WTC11 (cell line): Measurements from ENCODE around the gene CRTC3. TPM values are rescaled to one million over a fixed set of nuclear protein-coding genes. Genes with fewer than 3 reads are reported as not detected.

Experiments
- ATAC-seq: fragments of 200-7000 bp; cut with Tn5 transposase; 2 replicates; pipeline ENCODE4 v1.10.0; 2021; ENCODE audit warnings: mild to moderate bottlenecking, moderate library complexity
- CTCF ChIA-PET: fragments of 300-600 bp; sonication (Branson Sonifier 250); formaldehyde crosslinking; loops from one replicate; lab custom pipeline; 2021; ENCODE audit warnings: antibody characterized with exemption; lab: Charles Lee
- POLR2A ChIA-PET: fragments of 350-600 bp; sonication (Branson Sonifier 250); formaldehyde crosslinking; loops from one replicate; lab custom pipeline; 2021; ENCODE audit warnings: antibody characterized with exemption; lab: Charles Lee
- DNase-seq: peaks from one replicate; pipeline ENCODE4 v3.0.0; 2021; ENCODE audit warnings: low spot score
- H3K27ac Mint-ChIP-seq: 2 replicates; pipeline ENCODE4 v1.8.0; 2021; ENCODE audit warnings: mixed read lengths
- H3K27me3 Mint-ChIP-seq: 2 replicates; pipeline ENCODE4 v1.8.0; 2021; ENCODE audit warnings: low read depth, mild to moderate bottlenecking, moderate library complexity, mixed read lengths
- H3K36me3 Mint-ChIP-seq: 2 replicates; pipeline ENCODE4 v1.8.0; 2021; ENCODE audit warnings: mixed read lengths
- H3K4me1 Mint-ChIP-seq: 2 replicates; pipeline ENCODE4 v1.8.0; 2022; ENCODE audit warnings: mixed read lengths
- H3K4me3 Mint-ChIP-seq: 2 replicates; pipeline ENCODE4 v1.8.0; 2021; ENCODE audit warnings: mild to moderate bottlenecking, moderate library complexity, mixed read lengths
- H3K9me3 Mint-ChIP-seq: 2 replicates; pipeline ENCODE4 v1.8.0; 2021; ENCODE audit warnings: mixed read lengths
- SMAD4 ChIP-seq: sonication (generic); formaldehyde crosslinking; IDR thresholded peaks from 2 replicates; pipeline ENCODE4 v1.8.0; 2022; ENCODE audit warnings: mild to moderate bottlenecking, missing genetic modification reagents
- TEAD1 ChIP-seq: sonication (generic); formaldehyde crosslinking; IDR thresholded peaks from 2 replicates; pipeline ENCODE4 v1.8.0; 2022; ENCODE audit warnings: mild to moderate bottlenecking, missing genetic modification reagents
- ZNF121 ChIP-seq: sonication (generic); formaldehyde crosslinking; IDR thresholded peaks from 2 replicates; pipeline ENCODE4 v1.8.0; 2023; ENCODE audit warnings: missing genetic modification reagents
- ZNF423 ChIP-seq: fragments of 250-450 bp; sonication (Bioruptor Pico); IDR thresholded peaks from 2 replicates; pipeline ENCODE4 v2.1.2; 2022; ENCODE audit warnings: mild to moderate bottlenecking, moderate library complexity
- total RNA-seq: library from RNA; stranded (reverse); gene quantifications from 3 replicates; pipeline ENCODE4 v1.2.3, GENCODE V29; 2021
- TF ChIP-seq, protein P1 (sequence below): sonication (generic); formaldehyde crosslinking; IDR thresholded peaks from 2 replicates; pipeline ENCODE4 v1.8.0; 2023; ENCODE audit warnings: missing genetic modification reagents, mild to moderate bottlenecking, borderline replicate concordance
- TF ChIP-seq, protein P2 (sequence below): sonication (generic); formaldehyde crosslinking; IDR thresholded peaks from 2 replicates; pipeline ENCODE4 v1.8.1; 2023; ENCODE audit warnings: mild to moderate bottlenecking, missing genetic modification reagents, borderline replicate concordance
- TF ChIP-seq, protein P3 (sequence below): sonication (generic); formaldehyde crosslinking; IDR thresholded peaks from 2 replicates; pipeline ENCODE4 v1.8.1; 2023; ENCODE audit warnings: mild to moderate bottlenecking, missing genetic modification reagents
- TF ChIP-seq, protein P4 (sequence below): sonication (generic); formaldehyde crosslinking; IDR thresholded peaks from 2 replicates; pipeline ENCODE4 v1.8.1; 2023; ENCODE audit warnings: mild to moderate bottlenecking, moderate library complexity, missing genetic modification reagents
- TF ChIP-seq, protein P5 (sequence below): sonication (generic); formaldehyde crosslinking; IDR thresholded peaks from 2 replicates; pipeline ENCODE4 v1.8.0; 2022; ENCODE audit warnings: mild to moderate bottlenecking, missing genetic modification reagents
- TF ChIP-seq, protein P6 (sequence below): sonication (generic); formaldehyde crosslinking; IDR thresholded peaks from 2 replicates; pipeline ENCODE4 v1.8.1; 2023; ENCODE audit warnings: mild to moderate bottlenecking, missing genetic modification reagents, moderate library complexity

Gene CRTC3
- total RNA-seq, 1 experiment from 2014 or later: 8.4 TPM

DNA sequence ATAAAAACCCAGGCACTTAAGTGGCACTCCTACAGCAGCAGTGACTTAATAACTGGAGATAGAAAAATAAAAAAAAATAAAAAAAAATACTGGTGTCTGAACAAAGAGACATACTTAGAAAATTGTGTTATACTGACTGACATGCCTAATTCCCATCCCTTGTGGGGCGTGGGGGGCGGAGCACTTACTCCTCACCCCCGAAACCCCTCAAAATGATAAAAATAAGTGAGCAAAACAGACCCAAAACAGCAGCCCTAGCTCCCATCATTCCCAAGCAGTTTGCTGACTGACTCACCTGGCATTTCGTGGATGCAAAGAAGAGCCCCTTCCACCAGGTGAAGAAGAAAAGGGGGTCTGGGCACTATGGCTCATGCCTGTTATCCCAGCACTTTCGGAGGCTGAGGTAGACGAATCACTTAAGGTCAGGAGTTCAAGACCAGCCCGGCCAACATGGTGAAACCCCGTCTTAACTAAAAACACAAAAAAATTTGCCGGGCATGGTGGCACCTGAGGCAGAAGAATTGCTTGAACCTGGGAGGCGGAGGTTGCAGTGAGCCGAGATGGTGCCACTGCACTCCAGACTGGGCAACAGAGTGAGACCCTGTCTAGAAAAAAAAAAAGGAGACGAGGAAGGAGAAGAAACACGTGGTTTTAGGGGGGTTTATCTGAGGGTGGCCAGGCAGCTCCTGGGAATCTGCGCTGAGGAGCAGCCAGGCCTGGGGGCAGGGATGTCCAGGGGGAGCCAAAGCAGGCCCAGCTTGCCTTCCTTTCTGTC, 136.6 kb downstream of the CRTC3 start:
- CTCF ChIA-PET: interaction anchor here (0.6 to 2.2 kb wide), 3 partner anchors 18 to 346 kb away, joined by 3 to 18 read pairs (median 4); no protein-coding TSS in a partner anchor

DNA sequence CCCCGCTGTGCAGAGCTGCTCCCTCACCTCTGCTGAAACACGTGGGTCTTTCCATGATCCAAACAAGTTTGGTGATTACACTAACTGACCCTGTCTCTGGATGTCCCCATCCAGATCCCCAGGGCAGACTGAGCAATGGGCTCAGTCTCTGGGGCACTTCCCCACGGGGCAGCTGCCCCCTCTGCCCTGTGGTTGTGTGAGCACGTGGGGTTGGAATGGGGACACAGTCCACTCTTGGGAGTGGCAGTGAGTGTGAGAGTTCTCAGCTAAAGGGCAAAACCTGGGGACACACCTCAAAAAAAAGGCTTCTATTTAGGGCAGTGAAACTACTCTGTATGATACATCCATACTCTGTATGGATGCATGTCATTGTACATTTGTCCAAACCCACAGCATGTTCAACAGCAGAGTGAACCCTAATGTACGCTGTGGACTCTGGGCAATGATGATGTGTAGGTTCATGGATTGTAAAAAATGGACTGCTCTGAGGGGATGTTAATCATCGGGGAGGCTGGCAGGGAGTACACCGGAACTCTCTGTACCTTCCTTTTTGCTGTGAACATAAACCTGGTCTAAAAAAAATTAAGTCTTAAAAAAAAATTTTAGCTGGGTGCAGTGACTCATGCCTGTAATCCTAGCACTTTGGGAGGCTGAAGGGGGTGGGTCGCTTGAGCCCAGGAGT, 137.5 kb downstream of the CRTC3 start:
- ChIA-PET POLR2A (no interaction called here), CTCF (interaction anchor here (2.0 kb wide), 1 partner anchor 19 kb away, joined by 4 read pairs; no protein-coding TSS in a partner anchor)
- no peaks in the 10 kb centered on the region for H3K9me3 Mint-ChIP-seq
- no peaks in the 10 kb centered on the region for H3K4me1 Mint-ChIP-seq
- DNase-seq (no peak), ATAC-seq (no peak)
- peak overlapping the region; percentile 24 for H3K4me3 Mint-ChIP-seq
- no peaks in the 10 kb centered on the region for H3K36me3 Mint-ChIP-seq
- peaks cover 7% of the 10 kb centered on the region for H3K27me3 Mint-ChIP-seq
- no peak overlapping the region for H3K27ac Mint-ChIP-seq
- TF ChIP-seq TEAD1 (no peak), ZNF423 (CRISPR knock-in tag) (no peak), SMAD4 (CRISPR knock-in tag) (no peak)
- TF ChIP-seq, protein P1, sequence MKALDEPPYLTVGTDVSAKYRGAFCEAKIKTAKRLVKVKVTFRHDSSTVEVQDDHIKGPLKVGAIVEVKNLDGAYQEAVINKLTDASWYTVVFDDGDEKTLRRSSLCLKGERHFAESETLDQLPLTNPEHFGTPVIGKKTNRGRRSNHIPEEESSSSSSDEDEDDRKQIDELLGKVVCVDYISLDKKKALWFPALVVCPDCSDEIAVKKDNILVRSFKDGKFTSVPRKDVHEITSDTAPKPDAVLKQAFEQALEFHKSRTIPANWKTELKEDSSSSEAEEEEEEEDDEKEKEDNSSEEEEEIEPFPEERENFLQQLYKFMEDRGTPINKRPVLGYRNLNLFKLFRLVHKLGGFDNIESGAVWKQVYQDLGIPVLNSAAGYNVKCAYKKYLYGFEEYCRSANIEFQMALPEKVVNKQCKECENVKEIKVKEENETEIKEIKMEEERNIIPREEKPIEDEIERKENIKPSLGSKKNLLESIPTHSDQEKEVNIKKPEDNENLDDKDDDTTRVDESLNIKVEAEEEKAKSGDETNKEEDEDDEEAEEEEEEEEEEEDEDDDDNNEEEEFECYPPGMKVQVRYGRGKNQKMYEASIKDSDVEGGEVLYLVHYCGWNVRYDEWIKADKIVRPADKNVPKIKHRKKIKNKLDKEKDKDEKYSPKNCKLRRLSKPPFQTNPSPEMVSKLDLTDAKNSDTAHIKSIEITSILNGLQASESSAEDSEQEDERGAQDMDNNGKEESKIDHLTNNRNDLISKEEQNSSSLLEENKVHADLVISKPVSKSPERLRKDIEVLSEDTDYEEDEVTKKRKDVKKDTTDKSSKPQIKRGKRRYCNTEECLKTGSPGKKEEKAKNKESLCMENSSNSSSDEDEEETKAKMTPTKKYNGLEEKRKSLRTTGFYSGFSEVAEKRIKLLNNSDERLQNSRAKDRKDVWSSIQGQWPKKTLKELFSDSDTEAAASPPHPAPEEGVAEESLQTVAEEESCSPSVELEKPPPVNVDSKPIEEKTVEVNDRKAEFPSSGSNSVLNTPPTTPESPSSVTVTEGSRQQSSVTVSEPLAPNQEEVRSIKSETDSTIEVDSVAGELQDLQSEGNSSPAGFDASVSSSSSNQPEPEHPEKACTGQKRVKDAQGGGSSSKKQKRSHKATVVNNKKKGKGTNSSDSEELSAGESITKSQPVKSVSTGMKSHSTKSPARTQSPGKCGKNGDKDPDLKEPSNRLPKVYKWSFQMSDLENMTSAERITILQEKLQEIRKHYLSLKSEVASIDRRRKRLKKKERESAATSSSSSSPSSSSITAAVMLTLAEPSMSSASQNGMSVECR: no peak
- TF ChIP-seq, protein P2, sequence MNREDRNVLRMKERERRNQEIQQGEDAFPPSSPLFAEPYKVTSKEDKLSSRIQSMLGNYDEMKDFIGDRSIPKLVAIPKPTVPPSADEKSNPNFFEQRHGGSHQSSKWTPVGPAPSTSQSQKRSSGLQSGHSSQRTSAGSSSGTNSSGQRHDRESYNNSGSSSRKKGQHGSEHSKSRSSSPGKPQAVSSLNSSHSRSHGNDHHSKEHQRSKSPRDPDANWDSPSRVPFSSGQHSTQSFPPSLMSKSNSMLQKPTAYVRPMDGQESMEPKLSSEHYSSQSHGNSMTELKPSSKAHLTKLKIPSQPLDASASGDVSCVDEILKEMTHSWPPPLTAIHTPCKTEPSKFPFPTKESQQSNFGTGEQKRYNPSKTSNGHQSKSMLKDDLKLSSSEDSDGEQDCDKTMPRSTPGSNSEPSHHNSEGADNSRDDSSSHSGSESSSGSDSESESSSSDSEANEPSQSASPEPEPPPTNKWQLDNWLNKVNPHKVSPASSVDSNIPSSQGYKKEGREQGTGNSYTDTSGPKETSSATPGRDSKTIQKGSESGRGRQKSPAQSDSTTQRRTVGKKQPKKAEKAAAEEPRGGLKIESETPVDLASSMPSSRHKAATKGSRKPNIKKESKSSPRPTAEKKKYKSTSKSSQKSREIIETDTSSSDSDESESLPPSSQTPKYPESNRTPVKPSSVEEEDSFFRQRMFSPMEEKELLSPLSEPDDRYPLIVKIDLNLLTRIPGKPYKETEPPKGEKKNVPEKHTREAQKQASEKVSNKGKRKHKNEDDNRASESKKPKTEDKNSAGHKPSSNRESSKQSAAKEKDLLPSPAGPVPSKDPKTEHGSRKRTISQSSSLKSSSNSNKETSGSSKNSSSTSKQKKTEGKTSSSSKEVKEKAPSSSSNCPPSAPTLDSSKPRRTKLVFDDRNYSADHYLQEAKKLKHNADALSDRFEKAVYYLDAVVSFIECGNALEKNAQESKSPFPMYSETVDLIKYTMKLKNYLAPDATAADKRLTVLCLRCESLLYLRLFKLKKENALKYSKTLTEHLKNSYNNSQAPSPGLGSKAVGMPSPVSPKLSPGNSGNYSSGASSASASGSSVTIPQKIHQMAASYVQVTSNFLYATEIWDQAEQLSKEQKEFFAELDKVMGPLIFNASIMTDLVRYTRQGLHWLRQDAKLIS (CRISPR knock-in tag): no peak
- TF ChIP-seq, protein P3, sequence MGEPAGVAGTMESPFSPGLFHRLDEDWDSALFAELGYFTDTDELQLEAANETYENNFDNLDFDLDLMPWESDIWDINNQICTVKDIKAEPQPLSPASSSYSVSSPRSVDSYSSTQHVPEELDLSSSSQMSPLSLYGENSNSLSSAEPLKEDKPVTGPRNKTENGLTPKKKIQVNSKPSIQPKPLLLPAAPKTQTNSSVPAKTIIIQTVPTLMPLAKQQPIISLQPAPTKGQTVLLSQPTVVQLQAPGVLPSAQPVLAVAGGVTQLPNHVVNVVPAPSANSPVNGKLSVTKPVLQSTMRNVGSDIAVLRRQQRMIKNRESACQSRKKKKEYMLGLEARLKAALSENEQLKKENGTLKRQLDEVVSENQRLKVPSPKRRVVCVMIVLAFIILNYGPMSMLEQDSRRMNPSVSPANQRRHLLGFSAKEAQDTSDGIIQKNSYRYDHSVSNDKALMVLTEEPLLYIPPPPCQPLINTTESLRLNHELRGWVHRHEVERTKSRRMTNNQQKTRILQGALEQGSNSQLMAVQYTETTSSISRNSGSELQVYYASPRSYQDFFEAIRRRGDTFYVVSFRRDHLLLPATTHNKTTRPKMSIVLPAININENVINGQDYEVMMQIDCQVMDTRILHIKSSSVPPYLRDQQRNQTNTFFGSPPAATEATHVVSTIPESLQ: no peak
- TF ChIP-seq, protein P4, sequence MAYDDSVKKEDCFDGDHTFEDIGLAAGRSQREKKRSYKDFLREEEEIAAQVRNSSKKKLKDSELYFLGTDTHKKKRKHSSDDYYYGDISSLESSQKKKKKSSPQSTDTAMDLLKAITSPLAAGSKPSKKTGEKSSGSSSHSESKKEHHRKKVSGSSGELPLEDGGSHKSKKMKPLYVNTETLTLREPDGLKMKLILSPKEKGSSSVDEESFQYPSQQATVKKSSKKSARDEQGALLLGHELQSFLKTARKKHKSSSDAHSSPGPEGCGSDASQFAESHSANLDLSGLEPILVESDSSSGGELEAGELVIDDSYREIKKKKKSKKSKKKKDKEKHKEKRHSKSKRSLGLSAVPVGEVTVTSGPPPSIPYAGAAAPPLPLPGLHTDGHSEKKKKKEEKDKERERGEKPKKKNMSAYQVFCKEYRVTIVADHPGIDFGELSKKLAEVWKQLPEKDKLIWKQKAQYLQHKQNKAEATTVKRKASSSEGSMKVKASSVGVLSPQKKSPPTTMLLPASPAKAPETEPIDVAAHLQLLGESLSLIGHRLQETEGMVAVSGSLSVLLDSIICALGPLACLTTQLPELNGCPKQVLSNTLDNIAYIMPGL: no peak
- TF ChIP-seq, protein P5, sequence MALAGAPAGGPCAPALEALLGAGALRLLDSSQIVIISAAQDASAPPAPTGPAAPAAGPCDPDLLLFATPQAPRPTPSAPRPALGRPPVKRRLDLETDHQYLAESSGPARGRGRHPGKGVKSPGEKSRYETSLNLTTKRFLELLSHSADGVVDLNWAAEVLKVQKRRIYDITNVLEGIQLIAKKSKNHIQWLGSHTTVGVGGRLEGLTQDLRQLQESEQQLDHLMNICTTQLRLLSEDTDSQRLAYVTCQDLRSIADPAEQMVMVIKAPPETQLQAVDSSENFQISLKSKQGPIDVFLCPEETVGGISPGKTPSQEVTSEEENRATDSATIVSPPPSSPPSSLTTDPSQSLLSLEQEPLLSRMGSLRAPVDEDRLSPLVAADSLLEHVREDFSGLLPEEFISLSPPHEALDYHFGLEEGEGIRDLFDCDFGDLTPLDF: no peak
- TF ChIP-seq, protein P6, sequence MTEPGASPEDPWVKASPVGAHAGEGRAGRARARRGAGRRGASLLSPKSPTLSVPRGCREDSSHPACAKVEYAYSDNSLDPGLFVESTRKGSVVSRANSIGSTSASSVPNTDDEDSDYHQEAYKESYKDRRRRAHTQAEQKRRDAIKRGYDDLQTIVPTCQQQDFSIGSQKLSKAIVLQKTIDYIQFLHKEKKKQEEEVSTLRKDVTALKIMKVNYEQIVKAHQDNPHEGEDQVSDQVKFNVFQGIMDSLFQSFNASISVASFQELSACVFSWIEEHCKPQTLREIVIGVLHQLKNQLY (CRISPR knock-in tag): no peak

More for the DNA sequence above, 136.6 kb downstream of the CRTC3 start:
- TF ChIP-seq ZNF121 (CRISPR knock-in tag): 0 out of 2 replicates have a peak, but pooled peaks have one; percentile 3
- TF ChIP-seq, protein P2 (CRISPR knock-in tag): no peak
- H3K4me3 Mint-ChIP-seq: peak overlapping the region; percentile 62
- DNase-seq: no peak
- H3K4me1 Mint-ChIP-seq: no peaks in the 10 kb centered on the region
- no peaks in the 10 kb centered on the region for H3K36me3 Mint-ChIP-seq
- peaks cover 7% of the 10 kb centered on the region for H3K27me3 Mint-ChIP-seq
- POLR2A ChIA-PET: interaction anchor here (0.6 kb wide), 1 partner anchor 31 kb away, joined by 7 read pairs; no protein-coding TSS in a partner anchor
- no peak overlapping the region for H3K27ac Mint-ChIP-seq
- ATAC-seq: no peak
- H3K9me3 Mint-ChIP-seq: no peaks in the 10 kb centered on the region
